Tibial nerve (tissue), 4 donors: ENCODE measurements around the gene BTBD3.

ENCODE experiments used
- EP300 ChIP-seq, 2 donors: sonication (generic); formaldehyde crosslinking; IDR thresholded peaks; one replicate each; pipeline ENCODE4 v1.6.1; 2017; ENCODE audit warnings: antibody characterized with exemption in 2 of 2, mild to moderate bottlenecking in 1 of 2
- TF ChIP-seq, protein P1 (sequence below), 5 experiments: fragments of 200-600 bp in 3 of 5; fragments of 450-650 bp in 2 of 5; sonication (generic) in 3 of 5; IDR thresholded peaks; one replicate each; pipeline ENCODE4 v1.5.1; 2016 to 2019; ENCODE audit warnings: antibody characterized with exemption in 5 of 5, mild to moderate bottlenecking in 3 of 5, moderate library complexity in 2 of 5

DNA sequence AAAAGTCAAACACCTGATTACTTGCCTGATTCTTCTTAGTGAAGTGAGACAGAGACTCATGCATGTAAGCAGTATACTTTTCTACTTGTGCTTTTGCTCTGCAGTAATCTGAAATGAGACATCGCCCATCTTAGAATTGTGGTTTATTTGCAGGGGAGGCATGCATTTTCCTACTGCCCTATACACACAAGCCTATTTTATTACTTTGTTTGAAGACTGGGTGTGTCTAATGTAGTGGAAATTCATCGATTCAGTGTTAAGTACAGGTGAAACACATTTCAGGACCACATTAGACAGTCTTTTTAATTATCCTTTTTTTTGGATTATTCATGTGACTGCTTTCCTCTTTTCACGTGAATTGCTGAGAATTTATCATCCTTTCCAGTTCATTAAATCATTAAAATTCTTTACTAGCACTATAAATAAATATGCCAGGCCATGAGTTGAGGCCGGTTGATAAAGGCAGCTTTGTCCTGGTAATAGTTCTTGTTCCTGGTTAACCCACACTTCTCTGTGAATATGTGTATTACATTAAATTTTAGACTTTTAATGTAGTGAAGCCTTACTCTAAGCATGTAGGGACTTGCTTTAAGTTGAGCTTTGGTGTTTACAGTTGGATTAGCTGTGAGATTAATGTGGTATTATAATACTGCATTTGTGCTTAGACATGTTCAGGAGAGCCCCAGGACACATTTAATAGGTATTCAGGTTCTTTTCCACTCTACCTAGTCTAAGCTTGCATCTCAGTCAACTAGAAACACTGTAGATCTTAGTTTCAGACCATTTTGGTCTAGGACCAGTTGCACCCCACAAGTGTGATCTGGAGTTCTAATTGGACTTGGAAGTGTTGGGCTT is 10.8 kb upstream of the BTBD3 start:
- TF ChIP-seq, protein P1, sequence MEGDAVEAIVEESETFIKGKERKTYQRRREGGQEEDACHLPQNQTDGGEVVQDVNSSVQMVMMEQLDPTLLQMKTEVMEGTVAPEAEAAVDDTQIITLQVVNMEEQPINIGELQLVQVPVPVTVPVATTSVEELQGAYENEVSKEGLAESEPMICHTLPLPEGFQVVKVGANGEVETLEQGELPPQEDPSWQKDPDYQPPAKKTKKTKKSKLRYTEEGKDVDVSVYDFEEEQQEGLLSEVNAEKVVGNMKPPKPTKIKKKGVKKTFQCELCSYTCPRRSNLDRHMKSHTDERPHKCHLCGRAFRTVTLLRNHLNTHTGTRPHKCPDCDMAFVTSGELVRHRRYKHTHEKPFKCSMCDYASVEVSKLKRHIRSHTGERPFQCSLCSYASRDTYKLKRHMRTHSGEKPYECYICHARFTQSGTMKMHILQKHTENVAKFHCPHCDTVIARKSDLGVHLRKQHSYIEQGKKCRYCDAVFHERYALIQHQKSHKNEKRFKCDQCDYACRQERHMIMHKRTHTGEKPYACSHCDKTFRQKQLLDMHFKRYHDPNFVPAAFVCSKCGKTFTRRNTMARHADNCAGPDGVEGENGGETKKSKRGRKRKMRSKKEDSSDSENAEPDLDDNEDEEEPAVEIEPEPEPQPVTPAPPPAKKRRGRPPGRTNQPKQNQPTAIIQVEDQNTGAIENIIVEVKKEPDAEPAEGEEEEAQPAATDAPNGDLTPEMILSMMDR (IDR thresholded peaks at IDR 0.05), result no peak
- TF ChIP-seq EP300 (IDR thresholded peaks at IDR 0.05), result no peak
